ENCODE results near the gene SYDE1. TPM values are rescaled to one million over a fixed set of nuclear protein-coding genes. Genes with fewer than 3 reads are reported as not detected.
"Not testable (repeated sequence)": the region's sequence is repeated elsewhere in the genome, so short reads cannot be mapped to it uniquely, and the experiment has no call there.

The SYDE1 gene
- total and polyA plus RNA-seq, 2 donors (not counting 1 experiment from before 2014, with no cell fraction given) = not detected

DNA sequence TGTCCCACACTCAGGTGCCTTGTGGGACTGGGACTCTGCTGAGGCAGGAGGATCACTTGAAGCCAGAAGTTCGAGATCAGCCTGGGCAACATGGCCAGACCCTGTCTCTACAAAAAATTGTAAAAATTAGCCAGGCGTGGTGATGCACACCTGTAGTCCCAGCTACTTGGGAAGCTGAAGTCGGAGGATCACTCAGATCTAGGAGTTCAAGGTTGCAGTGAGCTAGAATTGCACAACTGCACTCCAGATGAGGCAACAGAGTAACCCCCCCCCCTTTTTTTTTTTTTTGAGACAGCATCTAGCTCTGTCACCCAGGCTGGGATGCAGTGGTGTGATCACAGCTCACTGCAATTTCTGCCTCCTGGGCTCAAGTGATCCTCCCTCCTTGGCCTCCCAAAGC lies 11.0 kb upstream of the SYDE1 start:
- no peak overlapping the region for H3K9ac ChIP-seq (ENCODE audit: low read length)
- CTCF ChIA-PET = interaction anchor here (0.6 to 0.7 kb wide), 3 partner anchors 62 to 508 kb away, joined by 3 to 4 read pairs (median 3); no protein-coding TSS in a partner anchor
- intact Hi-C loops (cut with micrococcal nuclease) = no loop called here

GRCh38 chr19:15097980-15098379 lies 9.2 kb upstream of the SYDE1 start:
- H3K27ac ChIP-seq (ENCODE audit: low read length in 2 of 2); ATAC-seq (ENCODE audit: low read depth); H3K4me1 Mint-ChIP-seq; H3K27me3 ChIP-seq (replicated peaks in 1 of 4; ENCODE audit: control extremely low read depth in 1 of 4, control insufficient read depth in 3 of 4, insufficient read depth in 4 of 4, low read length in 3 of 4); H2AFZ ChIP-seq (ENCODE audit: insufficient read depth, low read depth, low read length, poor library complexity, severe bottlenecking); H3K9me3 Mint-ChIP-seq (ENCODE audit: insufficient read depth); POLR2A ChIA-PET; H3K4me2 ChIP-seq (replicated peaks; ENCODE audit: low read depth, low read length, poor library complexity, severe bottlenecking); H3K79me2 ChIP-seq (ENCODE audit: control insufficient read depth, insufficient read depth, low read length); DNase-seq; H3K36me3 ChIP-seq (replicated peaks in 1 of 2; ENCODE audit: control extremely low read depth in 1 of 2, control insufficient read depth in 1 of 2, extremely low read depth in 1 of 2, insufficient read depth in 2 of 2, low read length in 1 of 2); H3K4me3 Mint-ChIP-seq; H3K9ac ChIP-seq (ENCODE audit: low read length); H3K4me3 ChIP-seq (ENCODE audit: control extremely low read depth in 1 of 5, extremely low read depth in 1 of 5, insufficient read depth in 1 of 5, low read depth in 2 of 5, low read length in 4 of 5); H4K20me1 ChIP-seq (ENCODE audit: control insufficient read depth, insufficient read depth, low read length, poor library complexity, severe bottlenecking); intact Hi-C loops (cut with micrococcal nuclease); H3K27ac Mint-ChIP-seq; H3K4me1 ChIP-seq (ENCODE audit: control insufficient read depth in 2 of 2, insufficient read depth in 2 of 2, low read length in 2 of 2): not testable (repeated sequence)
- 100% methylated on average over 1 of the region's 6 CpGs for WGBS (ENCODE audit: insufficient coverage)
- CTCF ChIA-PET = interaction anchor here (1.4 kb wide), 1 partner anchor 54 kb away, joined by 4 read pairs; no protein-coding TSS in a partner anchor
- H3K9me3 ChIP-seq (ENCODE audit: control extremely low read depth in 1 of 3, control insufficient read depth in 2 of 3, insufficient read depth in 1 of 3, low read length in 2 of 3) = peaks cover 0 to 14% (median 0%) of the 10 kb centered on the region in 3 donors
- peaks cover 26% of the 10 kb centered on the region for H3K27me3 Mint-ChIP-seq

More for the DNA sequence above, 11.0 kb upstream of the SYDE1 start:
- Histone ChIP-seq H3K27me3 (replicated peaks in 1 of 4; ENCODE audit: control extremely low read depth in 1 of 4, control insufficient read depth in 3 of 4, insufficient read depth in 4 of 4, low read length in 3 of 4) (peaks cover 0 to 4% (median 1%) of the 10 kb centered on the region in 4 experiments), H3K4me1 (ENCODE audit: control insufficient read depth in 2 of 2, insufficient read depth in 2 of 2, low read length in 2 of 2) (peaks cover 4 to 6% of the 10 kb centered on the region in 2 donors), H3K27ac (ENCODE audit: low read length in 2 of 2) (no peak overlapping the region), H3K4me2 (replicated peaks; ENCODE audit: low read depth, low read length, poor library complexity, severe bottlenecking) (no peak overlapping the region), H2AFZ (ENCODE audit: insufficient read depth, low read depth, low read length, poor library complexity, severe bottlenecking) (no peak overlapping the region), H3K9me3 (ENCODE audit: control extremely low read depth in 1 of 3, control insufficient read depth in 2 of 3, insufficient read depth in 1 of 3, low read length in 2 of 3) (no peaks in the 10 kb centered on the region), H4K20me1 (ENCODE audit: control insufficient read depth, insufficient read depth, low read length, poor library complexity, severe bottlenecking) (no peaks in the 10 kb centered on the region), H3K36me3 (replicated peaks in 1 of 2; ENCODE audit: control extremely low read depth in 1 of 2, control insufficient read depth in 1 of 2, extremely low read depth in 1 of 2, insufficient read depth in 2 of 2, low read length in 1 of 2) (no peaks in the 10 kb centered on the region), H3K4me3 (ENCODE audit: control extremely low read depth in 1 of 5, extremely low read depth in 1 of 5, insufficient read depth in 1 of 5, low read depth in 2 of 5, low read length in 4 of 5) (no peak overlapping the region), H3K79me2 (ENCODE audit: control insufficient read depth, insufficient read depth, low read length) (no peaks in the 10 kb centered on the region)
- H3K27me3 Mint-ChIP-seq = peaks cover 20% of the 10 kb centered on the region
- TF ChIP-seq, protein P1, sequence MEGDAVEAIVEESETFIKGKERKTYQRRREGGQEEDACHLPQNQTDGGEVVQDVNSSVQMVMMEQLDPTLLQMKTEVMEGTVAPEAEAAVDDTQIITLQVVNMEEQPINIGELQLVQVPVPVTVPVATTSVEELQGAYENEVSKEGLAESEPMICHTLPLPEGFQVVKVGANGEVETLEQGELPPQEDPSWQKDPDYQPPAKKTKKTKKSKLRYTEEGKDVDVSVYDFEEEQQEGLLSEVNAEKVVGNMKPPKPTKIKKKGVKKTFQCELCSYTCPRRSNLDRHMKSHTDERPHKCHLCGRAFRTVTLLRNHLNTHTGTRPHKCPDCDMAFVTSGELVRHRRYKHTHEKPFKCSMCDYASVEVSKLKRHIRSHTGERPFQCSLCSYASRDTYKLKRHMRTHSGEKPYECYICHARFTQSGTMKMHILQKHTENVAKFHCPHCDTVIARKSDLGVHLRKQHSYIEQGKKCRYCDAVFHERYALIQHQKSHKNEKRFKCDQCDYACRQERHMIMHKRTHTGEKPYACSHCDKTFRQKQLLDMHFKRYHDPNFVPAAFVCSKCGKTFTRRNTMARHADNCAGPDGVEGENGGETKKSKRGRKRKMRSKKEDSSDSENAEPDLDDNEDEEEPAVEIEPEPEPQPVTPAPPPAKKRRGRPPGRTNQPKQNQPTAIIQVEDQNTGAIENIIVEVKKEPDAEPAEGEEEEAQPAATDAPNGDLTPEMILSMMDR (IDR thresholded peaks at IDR 0.05) = no peak
- TF ChIP-seq EZH2 (IDR thresholded peaks at IDR 0.05; ENCODE audit: borderline replicate concordance, insufficient read depth, low read depth, low read length, poor library complexity, severe bottlenecking) = no peak
- no peak for DNase-seq
- POLR2A ChIA-PET = no interaction called here
- no peak for ATAC-seq (ENCODE audit: low read depth)
- H3K9me3 Mint-ChIP-seq (ENCODE audit: insufficient read depth) = no peaks in the 10 kb centered on the region
- H3K4me1 Mint-ChIP-seq = peaks cover 2% of the 10 kb centered on the region
- H3K4me3 Mint-ChIP-seq = no peak overlapping the region
- H3K27ac Mint-ChIP-seq = no peak overlapping the region
- WGBS (ENCODE audit: insufficient coverage) = 86% methylated on average over 2 of the region's 3 CpGs

Data from B cell (primary cell).